SHP77 (cell line): ENCODE results near the gene URB1.
A peak's percentile ranks its signal among the peaks of the same experiment; 100 is the strongest.
"Not testable (repeated sequence)": the region's sequence is repeated elsewhere in the genome, so short reads cannot be mapped to it uniquely, and the experiment has no call there.

Source experiments
- DNase-seq, 2 experiments: peaks; one replicate each; lab custom pipeline; 2025; lab: John Stamatoyannopoulos, UW

The URB1 gene

DNA sequence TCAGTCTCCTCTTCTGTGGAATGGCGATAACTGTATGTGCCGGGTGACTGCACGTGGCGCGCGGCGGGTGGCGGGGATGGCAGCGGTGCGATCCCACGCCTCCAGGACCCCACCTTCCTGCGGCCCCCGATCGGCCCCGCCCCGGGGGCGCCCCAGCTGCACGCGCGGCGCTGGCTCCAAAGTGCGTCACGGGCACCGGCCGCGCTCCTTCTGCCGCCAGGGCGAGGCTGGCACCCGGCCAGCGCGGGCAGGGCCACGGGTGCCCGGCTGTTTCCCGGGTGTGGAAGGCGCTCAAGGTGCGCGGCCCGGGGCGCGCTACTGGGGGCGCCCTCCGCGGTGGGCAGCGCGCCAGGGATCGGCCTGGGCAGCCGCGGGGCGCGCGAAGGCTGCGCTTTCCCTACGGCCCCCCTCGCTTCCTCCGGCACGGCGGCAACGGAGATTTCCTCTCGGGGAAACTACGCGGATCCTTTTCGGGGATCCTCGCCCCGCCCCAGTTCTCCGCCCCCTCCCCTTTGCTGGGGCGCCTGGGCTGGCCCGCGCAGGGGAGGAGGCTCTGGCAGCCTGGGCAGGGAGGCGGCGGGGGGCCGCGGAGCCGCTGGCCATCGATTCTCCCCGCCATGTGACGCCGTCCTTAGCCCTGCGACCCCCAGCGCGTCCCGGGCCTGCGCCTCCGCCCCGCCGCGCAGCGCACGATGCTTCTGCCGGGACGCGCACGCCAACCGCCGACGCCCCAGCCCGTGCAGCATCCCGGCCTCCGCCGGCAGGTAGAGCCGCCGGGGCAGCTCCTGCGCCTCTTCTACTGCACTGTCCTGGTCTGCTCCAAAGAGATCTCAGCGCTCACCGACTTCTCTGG lies 19.6 kb upstream of the URB1 start, which contains the start of gene EVA1C:
EVA1C (plus strand) TSS at position 545 of the 853 bp plus-strand sequence; CDS start at position 693, 148 bp downstream.
- DNase-seq = no peak

DNA sequence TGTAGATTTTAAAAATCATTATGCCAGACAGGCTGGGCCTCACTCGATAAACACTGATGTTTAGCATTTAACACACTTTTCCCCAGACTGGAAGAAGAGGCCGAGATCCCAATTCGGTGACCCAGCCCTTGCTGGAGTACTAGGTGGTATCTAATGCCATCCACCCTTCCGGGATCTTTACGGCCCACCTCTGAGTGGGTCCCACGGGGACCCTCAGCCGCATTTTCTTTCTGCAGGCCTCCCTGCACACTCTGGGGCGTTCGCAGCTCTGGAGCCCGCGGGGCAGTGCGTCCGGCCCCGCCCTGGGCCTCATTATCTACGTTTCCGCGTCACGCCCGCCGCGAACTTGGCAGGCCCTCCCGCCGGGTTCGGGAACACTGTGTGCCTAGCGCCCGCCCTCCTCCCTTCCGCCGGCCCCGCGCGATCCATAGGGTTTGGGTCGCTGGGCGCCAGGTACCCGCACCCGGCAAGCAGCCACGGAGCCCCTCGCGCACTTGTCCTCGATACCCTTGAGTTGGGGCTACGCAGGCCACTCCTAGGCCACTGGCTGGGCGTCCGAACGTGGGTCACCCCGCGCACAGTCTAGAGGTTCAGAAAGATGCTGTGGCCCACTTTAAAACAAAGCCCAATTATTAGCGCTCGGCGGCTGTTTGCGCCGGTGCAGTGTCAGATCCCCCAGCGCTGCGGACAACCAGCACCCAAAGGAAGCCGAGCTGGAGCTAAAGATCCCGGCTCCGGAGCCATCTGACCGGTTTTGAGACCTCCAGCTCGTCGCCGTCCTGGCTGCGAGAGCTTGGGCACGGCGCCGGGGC lies 18.7 kb upstream of the URB1 start:
- no peak for DNase-seq

DNA sequence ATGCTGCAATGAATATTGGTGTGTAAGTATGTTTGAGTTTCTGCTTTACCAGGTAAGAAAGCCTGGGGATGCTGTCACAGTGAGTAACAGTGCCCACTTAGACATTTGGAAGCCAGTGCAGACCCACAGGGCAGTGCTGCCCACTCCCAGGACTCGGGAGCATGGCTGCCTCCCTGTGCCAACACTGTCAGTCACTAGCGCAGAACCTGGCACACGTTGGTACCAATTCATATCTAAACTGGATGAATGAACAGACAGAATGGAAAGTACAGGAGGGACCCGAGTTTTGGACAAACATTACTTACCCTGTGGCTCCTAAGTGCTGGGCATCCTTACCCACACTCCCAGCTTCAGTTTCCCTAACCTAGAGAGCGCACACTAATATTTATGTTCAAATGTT lies 18.1 kb upstream of the URB1 start:
- DNase-seq = no peak

DNA sequence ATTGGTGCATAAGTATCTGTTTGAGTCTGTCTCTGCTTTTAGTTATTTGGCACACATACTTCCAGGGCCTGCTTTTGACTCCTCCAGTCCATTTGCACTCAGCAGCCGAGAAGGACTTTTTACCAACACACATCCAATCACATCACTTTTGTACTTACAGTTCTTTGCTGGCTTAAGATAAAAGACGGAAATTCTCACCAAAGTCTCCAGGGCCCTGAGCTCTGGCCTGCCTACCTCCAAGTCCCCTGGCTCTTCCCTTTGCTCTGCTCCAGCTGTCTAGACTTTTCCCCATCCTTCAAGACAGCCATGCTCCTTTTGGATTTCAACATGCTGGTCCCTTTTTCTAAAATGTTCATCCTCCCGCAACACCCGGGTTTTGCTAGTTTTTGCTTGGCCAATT lies 17.5 kb upstream of the URB1 start:
- no peak for DNase-seq

DNA sequence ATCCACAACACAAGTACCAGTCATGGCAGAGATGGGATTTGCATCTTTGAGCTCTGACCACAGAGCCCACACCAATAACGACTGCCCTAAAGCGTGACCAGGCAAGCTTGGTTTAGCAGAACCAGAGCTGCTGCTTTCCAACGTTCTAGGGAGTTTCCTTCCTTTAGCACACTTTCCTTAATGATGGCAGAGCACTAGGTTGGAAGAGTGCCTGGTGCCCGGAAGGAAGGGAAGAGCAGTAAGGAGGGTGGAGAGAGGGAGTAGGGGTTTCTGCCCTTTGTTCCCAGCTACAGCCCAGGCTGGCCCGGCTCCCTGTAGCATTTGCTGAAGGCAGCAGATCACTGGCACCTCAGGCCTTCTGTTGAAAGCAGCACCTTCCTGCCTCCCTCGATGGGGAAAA lies 13.6 kb upstream of the URB1 start:
- no peak for DNase-seq

DNA sequence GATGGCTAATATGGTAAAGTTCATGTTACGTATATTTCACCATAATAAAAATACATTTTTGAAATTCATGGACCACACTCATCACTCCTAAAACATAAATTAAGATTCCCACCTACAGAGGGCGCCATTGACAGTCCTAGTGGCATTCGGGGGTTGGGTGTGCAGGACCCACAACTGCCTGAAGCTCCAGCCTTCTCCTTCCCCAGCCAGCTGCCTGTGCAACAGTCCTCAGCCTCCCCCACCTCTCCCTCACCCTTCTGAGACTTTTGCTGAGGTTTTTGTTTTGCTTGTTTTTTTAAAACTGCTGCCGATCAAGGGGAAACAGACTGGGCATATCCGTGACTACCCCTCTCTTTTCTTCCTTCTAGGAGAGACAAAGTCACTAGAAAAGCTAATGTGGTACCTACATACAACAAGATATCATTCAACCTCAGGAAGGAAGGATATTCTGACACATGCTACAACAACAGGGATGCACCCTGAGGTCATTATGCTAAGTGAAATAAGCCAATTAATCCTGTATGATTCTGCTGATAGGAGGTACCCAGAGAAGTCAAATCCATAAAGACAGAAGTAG lies 10.5 kb upstream of the URB1 start:
- DNase-seq = peak; percentile 27 to 38

DNA sequence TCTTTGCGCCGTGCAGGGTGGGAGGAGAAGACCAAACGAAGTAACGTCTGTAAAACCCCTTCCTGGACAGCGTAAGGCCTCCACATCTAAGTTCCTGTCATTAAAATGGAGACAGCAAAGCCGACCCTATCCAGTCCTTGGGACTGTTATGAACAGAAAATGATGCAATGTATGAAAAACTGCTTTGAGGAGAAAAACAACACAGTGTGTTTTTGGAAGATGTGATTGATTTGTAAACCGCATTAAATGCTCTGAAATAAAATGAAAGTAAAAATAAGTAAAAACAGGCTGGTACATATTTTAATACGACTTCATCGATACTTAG lies 827 bp upstream of the URB1 start:
- no peak for DNase-seq

DNA sequence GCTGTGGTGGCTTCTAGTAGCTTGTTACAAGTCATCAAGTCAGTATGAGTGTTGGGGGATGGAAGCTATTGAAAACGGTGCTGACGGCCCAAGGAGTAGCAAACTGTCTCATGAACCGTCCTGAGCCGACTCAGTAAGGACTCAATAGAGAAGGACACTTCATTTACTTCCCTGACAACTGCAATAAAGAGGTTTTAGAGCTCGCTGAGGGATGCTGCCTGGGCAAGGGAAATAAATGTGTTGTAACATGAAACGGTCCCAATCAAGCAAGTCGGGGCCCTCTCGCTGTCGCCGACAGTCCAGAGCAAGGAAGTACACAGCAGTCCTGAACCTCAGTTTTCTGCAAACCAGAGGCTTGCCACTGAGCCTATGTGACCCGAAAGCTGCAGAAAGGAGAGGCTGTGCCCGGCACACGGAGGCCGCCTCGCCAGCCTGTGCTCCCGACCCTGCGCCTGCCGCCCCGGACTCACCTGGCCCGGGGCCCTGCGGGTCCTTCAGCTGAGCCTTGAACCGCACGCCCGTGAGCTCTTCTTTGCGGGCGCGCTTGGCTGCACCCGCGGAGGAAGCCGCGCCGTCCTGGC lies 423 bp downstream of the URB1 start:
- DNase-seq = no peak

DNA sequence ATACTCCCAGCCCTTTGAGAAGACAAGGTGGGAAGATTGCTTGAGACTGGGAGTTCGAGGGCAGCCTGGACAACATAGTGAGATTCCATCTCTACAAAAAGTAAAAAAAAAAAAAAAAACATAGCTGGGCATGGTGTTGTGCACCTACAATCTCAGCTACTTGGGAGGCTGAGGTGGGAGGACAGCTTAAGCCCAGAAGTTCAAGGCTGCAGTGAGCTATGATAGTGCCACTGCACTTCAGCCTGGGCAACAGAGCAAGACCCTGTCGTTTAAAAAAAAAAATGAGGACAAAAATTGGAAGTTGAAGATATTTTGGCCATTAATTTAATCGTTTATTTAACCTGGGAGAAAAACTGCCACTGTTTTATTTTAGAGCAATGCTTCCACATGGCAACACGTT lies 1.1 kb downstream of the URB1 start:
- DNase-seq = no peak

DNA sequence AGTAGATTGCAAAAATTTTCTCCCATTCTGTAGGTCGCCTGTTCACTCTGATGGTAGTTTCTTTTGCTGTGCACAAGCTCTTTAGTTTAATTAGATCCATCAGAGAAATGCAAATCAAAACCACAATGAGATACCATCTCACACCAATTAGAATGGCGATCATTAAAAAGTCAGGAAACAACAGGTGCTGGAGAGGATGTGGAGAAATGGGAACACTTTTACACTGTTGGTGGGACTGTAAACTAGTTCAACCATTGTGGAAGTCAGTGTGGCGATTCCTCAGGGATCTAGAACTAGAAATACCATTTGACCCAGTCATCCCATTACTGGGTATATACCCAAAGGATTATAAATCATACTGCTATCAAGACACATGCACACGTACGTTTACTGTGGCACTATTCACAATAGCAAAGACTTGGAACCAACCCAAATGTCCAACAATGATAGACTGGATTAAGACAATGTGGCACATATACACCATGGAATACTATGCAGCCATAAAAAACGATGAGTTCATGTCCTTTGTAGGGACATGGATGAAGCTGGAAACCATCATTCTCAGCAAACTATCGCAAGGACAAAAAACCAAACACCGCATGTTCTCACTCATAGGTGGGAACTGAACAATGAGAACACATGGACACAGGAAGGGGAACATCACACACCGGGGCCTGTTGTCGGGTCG lies 2.1 kb downstream of the URB1 start:
- not testable (repeated sequence) for DNase-seq

DNA sequence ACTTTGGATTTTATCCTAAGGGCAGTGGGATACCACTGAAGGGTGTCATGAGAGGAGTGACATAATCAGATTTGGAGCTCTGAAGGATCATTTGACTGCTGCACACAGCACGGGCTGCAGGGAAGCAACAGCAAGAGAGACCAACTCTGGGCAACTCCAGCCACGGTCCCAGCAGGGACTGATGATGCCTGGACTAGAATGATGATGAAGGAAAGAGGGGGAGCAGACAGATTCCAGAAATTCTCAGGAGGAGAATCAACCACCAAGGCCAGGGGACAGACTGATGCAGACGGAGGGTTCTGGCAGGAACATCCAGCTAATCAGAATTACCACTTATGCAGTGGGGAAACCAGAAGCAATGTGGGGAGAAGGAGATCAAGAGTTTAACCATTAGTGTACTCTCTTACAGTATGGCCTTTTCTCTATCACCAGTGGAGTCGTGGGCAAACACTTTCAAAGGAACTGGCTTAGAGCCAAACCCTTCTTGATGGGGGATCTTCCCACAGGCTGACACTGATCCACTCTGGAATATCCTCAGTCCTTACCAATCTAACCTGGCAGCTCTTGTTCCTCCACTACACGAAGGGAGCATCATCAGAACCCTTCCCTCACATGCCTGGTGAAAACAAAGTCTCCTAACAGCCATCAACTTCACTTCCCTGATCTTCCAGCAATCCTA lies 3.3 kb downstream of the URB1 start:
- DNase-seq = no peak

DNA sequence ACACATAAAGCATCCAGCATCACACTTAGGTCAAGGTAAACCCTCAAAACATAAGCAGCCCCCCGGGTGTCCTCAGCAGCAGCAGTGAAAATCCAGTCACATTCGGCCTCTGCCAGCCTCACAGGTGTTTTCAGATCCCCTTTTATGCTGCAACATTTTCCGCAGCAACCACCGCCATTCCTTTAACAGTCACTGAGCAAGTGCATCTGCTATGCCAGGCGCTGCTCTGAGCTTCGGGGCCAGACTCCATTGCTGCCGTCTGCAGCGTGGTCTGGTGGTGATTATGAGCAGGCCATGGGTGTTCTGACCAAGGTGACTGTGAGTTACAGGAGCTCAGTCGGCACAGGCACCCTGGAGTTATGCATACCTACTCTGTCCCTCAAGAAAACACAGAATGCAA lies 4.5 kb downstream of the URB1 start:
- no peak for DNase-seq

DNA sequence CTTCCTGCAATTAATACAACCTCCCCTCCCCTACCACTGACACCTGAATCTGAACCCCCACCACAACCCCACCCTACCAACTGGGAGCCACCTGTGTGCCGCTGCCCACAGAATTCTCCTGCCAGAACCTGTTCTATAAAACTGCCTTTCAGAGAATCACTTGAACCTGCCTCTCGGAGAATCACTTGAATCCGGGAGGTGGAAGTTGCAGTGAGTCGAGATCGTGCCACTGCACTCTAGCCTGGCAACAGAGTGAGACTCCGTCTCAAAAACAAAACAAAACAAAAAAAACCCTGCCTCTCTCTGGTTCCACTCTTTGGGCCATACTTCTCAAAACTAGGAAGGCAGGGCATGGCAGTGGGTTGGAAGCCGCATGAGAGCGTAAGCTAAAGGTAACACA lies 5.7 kb downstream of the URB1 start:
- no peak for DNase-seq

DNA sequence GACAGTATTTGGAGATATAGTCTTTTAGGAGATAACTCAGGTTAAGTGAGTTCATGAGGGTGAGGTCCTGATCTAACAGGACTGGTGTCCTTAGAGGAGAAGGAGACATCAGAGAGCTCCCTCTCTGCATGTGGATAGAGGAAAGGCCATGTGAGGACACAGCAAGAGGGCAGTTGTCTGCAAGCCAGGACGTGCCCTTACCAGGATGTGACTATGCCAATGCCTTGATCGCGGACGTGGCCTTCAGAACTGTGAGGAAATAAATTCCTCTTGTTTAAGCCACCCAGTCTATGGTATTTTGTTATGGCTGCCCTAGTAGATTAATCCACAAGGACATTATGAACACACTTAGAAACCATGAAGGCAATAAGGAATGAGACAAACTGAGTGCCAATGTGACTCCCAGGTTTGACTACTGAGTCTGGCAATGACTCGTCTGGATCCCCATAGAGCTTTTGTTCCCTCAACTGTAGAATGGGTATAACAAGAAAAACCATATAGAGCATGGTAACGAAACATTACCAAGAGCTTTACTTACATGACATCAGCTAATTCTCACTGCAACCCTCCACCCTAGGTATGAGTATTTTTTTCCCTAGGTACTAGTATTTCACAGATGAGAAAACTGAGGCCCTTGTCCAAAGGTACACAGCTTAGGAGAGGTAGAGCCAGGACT lies 6.5 kb downstream of the URB1 start:
- DNase-seq = no peak

DNA sequence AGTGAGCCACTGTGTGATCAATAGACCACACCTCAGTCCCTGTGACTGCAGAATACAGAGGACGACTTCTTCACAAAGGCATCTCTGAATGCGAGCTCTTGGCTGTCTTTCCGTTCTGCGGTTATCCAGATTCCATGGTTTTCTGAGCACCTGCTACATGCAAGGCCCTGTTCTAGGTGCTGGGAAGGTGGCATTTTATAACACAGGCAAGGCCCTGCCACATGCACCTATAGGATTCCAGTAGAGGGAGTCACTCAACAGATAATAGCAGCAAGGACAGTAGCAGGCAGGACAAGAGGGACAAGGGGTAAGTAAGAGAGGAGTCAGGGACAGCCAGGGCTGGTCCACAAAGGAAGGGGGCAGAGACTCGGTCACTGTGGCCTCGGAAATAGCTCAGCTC lies 9.0 kb downstream of the URB1 start:
- no peak for DNase-seq

DNA sequence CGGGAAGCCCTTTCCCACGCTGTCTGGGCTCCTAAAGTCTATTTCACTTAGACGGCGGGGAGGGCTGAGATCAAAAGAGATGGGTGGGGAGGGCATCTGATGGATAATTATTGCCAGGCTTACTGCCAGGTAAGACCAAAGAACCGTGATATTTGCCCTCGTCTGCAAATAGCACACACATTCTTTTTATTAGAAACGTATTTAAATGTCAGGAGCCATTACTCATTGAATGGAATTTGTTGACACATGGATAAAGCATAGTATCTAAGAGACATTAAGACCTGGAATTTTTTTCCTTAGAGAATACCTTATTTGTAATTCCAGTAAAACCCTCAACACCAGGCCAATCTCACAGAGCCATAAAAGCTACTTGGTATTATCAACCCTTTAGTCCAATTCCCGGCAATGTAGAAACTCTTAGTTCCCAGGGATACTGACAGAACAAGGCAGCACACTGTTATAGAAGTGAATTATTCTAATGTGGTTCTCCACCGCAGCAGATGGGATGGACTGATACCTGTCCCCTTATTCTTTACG lies 10.6 kb downstream of the URB1 start:
- DNase-seq = no peak

DNA sequence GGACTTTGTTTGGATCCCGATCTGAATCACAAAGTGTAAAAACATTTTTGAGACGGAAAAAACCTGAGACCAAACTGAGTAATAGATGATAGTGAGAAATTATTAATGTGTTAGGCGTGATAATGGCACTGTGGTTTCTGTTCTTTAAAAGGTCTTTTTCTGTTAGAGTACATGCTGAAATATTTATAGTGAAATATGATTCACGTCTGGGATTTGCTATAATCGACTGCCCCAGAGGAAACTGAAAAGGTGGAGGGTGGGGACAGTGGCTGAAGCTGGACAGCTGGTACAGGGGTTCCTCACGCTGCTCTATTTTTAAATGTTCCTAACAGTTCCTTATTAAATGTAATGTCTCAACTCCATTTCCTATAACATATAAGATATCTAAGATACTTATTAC lies 11.2 kb downstream of the URB1 start:
- no peak for DNase-seq

DNA sequence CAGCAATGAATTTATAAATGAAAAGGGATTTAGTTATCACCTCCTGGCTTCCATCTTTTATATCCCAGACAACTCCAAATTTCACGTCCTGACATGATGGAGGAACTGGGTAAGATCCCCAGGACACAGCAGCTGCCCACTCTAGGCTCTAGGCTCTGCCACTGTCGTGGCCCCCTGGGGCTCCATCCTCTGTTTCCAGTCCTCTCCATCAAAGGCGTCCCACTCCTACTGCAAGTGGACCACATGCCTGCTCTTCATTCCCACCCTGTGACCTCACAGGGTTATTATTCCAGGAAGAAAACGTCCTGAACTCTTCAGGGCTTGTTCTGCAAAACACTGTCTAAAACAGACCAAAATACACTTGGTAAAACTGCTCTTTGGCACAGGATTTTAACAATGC lies 11.9 kb downstream of the URB1 start:
- DNase-seq = no peak

DNA sequence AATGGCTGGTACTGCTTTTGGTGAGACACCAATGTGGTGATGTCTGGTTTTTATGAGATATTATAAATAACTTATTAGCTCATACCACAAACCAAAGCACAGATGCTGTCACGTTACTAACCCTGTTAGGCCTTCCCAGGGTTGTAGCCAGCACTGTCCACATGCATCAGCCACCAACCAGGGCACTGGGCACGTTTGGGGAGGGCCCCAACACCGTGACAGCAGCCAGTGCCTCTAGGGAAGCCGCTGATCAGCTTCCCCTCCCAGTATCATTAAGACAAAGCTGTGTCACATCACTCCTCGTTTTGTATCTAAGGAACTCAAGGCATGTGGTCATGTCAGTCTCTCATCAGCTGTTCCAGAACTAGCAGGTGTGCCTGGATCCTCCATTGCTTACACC lies 13.9 kb downstream of the URB1 start:
- DNase-seq = no peak

DNA sequence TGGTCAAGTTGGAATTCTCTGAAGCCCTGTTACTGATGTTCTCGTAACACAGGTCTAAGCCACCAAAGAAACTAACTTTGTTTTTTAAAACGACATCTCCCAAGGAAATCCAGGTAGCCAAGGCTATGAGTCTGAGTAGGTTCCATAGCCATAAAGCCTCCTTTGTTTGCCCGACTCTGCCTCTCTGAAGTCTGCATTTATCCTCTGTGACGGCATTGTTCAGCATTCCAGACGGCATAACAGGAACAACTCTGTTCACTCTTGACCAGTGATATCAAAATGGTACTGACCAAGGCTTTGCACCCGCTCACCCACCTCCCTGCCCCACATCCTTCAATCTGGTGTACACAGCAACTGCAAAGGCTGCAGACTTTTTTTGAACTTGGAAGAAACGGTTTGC lies 14.8 kb downstream of the URB1 start:
- DNase-seq = no peak

DNA sequence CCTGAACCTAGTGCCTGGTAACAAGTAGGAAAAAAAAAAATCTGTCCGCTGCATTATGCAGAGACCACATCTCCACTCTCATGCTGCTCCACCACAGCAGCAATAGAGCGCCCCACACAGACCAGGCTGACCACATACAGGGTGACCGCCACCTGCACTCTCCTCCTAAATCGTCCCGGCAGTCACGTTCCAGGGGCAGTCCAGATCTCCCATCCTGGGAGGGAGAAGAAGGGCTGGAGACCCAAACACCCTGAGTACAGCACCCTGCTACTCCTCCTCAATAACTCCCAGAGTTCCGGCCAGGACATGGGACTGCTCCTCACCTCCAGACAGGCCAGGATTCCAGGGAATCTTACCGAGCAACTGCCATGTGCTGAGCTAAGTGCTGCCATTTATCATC lies 15.3 kb downstream of the URB1 start:
- DNase-seq = no peak
